Measurements from ENCODE around the gene ZBTB20.

The ZBTB20 gene

GRCh38 chr3:114392831-114393230 is 754.3 kb downstream of the ZBTB20 start:
- WGBS (ENCODE audit: insufficient coverage, insufficient read length), result no CpG with 5 or more reads among the region's 2 CpGs
- no peak overlapping the region for H3K27ac ChIP-seq (ENCODE audit: low read length)
- H3K4me1 ChIP-seq (ENCODE audit: control insufficient read depth, insufficient read depth, low read length), result no peaks in the 10 kb centered on the region
- no peaks in the 10 kb centered on the region for H3K9me3 ChIP-seq (ENCODE audit: control insufficient read depth, insufficient read depth, low read length)
- H3K36me3 ChIP-seq (ENCODE audit: control insufficient read depth, insufficient read depth, low read length), result no peaks in the 10 kb centered on the region
- H3K27me3 ChIP-seq (ENCODE audit: control insufficient read depth, insufficient read depth, low read length), result no peaks in the 10 kb centered on the region
- no peak overlapping the region for H3K4me3 ChIP-seq (ENCODE audit: low read length)
- DNase-seq (ENCODE audit: low read depth, low spot score), result no peak

GRCh38 chr3:114389156-114389555 is 757.9 kb downstream of the ZBTB20 start:
- no peak overlapping the region for H3K27ac ChIP-seq (ENCODE audit: low read length)
- H3K4me3 ChIP-seq (ENCODE audit: low read length), result no peak overlapping the region
- H3K4me1 ChIP-seq (ENCODE audit: control insufficient read depth, insufficient read depth, low read length), result no peaks in the 10 kb centered on the region
- DNase-seq (ENCODE audit: low read depth, low spot score), result no peak
- H3K27me3 ChIP-seq (ENCODE audit: control insufficient read depth, insufficient read depth, low read length), result no peaks in the 10 kb centered on the region
- H3K9me3 ChIP-seq (ENCODE audit: control insufficient read depth, insufficient read depth, low read length), result no peaks in the 10 kb centered on the region
- no CpG with 5 or more reads among the region's 4 CpGs for WGBS (ENCODE audit: insufficient coverage, insufficient read length)
- H3K36me3 ChIP-seq (ENCODE audit: control insufficient read depth, insufficient read depth, low read length), result no peaks in the 10 kb centered on the region

- H3K4me1 ChIP-seq (ENCODE audit: control insufficient read depth, insufficient read depth, low read length), result no peaks in the 10 kb centered on the region
- H3K36me3 ChIP-seq (ENCODE audit: control insufficient read depth, insufficient read depth, low read length), result no peaks in the 10 kb centered on the region
- no peak overlapping the region for H3K27ac ChIP-seq (ENCODE audit: low read length)
- no peak for DNase-seq (ENCODE audit: low read depth, low spot score)
- H3K4me3 ChIP-seq (ENCODE audit: low read length), result no peak overlapping the region
- H3K9me3 ChIP-seq (ENCODE audit: control insufficient read depth, insufficient read depth, low read length), result no peaks in the 10 kb centered on the region
- no peaks in the 10 kb centered on the region for H3K27me3 ChIP-seq (ENCODE audit: control insufficient read depth, insufficient read depth, low read length)
- no CpG with 5 or more reads among the region's 4 CpGs for WGBS (ENCODE audit: insufficient coverage, insufficient read length)
Measured at GRCh38 chr3:114384558-114384903, 762.6 kb downstream of the ZBTB20 start.

- Histone ChIP-seq H3K4me1 (ENCODE audit: control insufficient read depth, insufficient read depth, low read length) (no peaks in the 10 kb centered on the region), H3K27me3 (ENCODE audit: control insufficient read depth, insufficient read depth, low read length) (no peaks in the 10 kb centered on the region), H3K36me3 (ENCODE audit: control insufficient read depth, insufficient read depth, low read length) (no peaks in the 10 kb centered on the region), H3K9me3 (ENCODE audit: control insufficient read depth, insufficient read depth, low read length) (no peaks in the 10 kb centered on the region), H3K4me3 (ENCODE audit: low read length) (no peak overlapping the region), H3K27ac (ENCODE audit: low read length) (no peak overlapping the region)
- DNase-seq (ENCODE audit: low read depth, low spot score), result peak; percentile 64
- 100% methylated on average over 1 of the region's 12 CpGs for WGBS (ENCODE audit: insufficient coverage, insufficient read length)
Measured at GRCh38 chr3:114383875-114384557, 763.1 kb downstream of the ZBTB20 start.

DNA sequence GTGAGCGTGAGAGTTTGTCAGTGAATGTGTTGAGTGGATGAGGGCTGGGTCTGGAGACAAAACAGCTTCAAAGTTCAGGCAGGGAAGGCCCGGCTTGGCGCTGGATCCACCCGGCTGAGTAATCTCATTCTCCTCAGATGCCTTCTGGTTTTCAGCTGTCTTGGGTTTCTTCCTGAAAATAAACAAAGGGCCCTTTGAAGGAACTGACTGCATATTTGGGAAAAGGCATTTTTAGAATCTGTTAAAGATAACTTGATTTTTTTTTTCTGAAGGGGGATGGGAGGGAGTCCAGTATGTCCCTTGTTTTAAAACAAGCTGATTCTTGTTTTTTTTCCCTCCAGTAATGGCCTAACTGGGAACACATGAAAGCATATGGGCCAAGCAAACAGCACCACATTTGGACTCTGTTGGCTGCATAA is 766.8 kb downstream of the ZBTB20 start:
- Histone ChIP-seq H3K4me3 (ENCODE audit: low read length) (no peak overlapping the region), H3K4me1 (ENCODE audit: control insufficient read depth, insufficient read depth, low read length) (no peaks in the 10 kb centered on the region), H3K27me3 (ENCODE audit: control insufficient read depth, insufficient read depth, low read length) (no peaks in the 10 kb centered on the region), H3K9me3 (ENCODE audit: control insufficient read depth, insufficient read depth, low read length) (no peaks in the 10 kb centered on the region), H3K27ac (ENCODE audit: low read length) (no peak overlapping the region), H3K36me3 (ENCODE audit: control insufficient read depth, insufficient read depth, low read length) (no peaks in the 10 kb centered on the region)
- no peak for DNase-seq (ENCODE audit: low read depth, low spot score)
- no CpG with 5 or more reads among the region's 4 CpGs for whole genome bisulfite sequencing (ENCODE audit: insufficient coverage, insufficient read length)

GRCh38 chr3:114379266-114379665 is 767.8 kb downstream of the ZBTB20 start:
- no peak overlapping the region for H3K4me3 ChIP-seq (ENCODE audit: low read length)
- no peak for DNase-seq (ENCODE audit: low read depth, low spot score)
- H3K4me1 ChIP-seq (ENCODE audit: control insufficient read depth, insufficient read depth, low read length), result no peaks in the 10 kb centered on the region
- no peaks in the 10 kb centered on the region for H3K9me3 ChIP-seq (ENCODE audit: control insufficient read depth, insufficient read depth, low read length)
- no peaks in the 10 kb centered on the region for H3K27me3 ChIP-seq (ENCODE audit: control insufficient read depth, insufficient read depth, low read length)
- H3K27ac ChIP-seq (ENCODE audit: low read length), result no peak overlapping the region
- no CpG with 5 or more reads among the region's 4 CpGs for WGBS (ENCODE audit: insufficient coverage, insufficient read length)
- no peaks in the 10 kb centered on the region for H3K36me3 ChIP-seq (ENCODE audit: control insufficient read depth, insufficient read depth, low read length)

DNA sequence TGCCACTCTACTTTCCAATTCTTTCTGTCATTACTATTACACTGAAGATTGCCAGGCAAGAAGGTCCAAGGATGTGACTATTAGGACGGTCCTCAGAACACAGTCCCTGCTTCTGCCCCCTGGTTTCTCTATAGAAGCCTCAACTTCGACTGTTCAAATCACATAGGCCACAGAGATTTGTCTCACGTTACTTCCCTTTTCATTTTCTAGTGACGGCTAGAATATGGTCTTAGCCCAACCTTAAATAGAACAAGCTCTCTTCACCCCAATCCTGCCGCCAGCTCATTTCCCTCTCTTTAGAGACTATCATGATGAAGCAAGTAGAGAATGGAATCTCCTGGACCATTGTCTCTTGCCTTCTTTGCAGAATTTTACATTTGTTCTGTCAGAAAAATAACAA is 768.3 kb downstream of the ZBTB20 start:
- no peaks in the 10 kb centered on the region for H3K4me1 ChIP-seq (ENCODE audit: control insufficient read depth, insufficient read depth, low read length)

GRCh38 chr3:114377426-114377825 is 769.7 kb downstream of the ZBTB20 start:
- no peak overlapping the region for H3K4me3 ChIP-seq (ENCODE audit: low read length)
- no peaks in the 10 kb centered on the region for H3K36me3 ChIP-seq (ENCODE audit: control insufficient read depth, insufficient read depth, low read length)
- DNase-seq (ENCODE audit: low read depth, low spot score), result no peak
- H3K27me3 ChIP-seq (ENCODE audit: control insufficient read depth, insufficient read depth, low read length), result no peaks in the 10 kb centered on the region
- H3K9me3 ChIP-seq (ENCODE audit: control insufficient read depth, insufficient read depth, low read length), result no peaks in the 10 kb centered on the region
- H3K4me1 ChIP-seq (ENCODE audit: control insufficient read depth, insufficient read depth, low read length), result no peaks in the 10 kb centered on the region
- WGBS (ENCODE audit: insufficient coverage, insufficient read length), result no CpG with 5 or more reads among the region's 4 CpGs
- H3K27ac ChIP-seq (ENCODE audit: low read length), result no peak overlapping the region

More for the DNA sequence above, 768.3 kb downstream of the ZBTB20 start:
- WGBS (ENCODE audit: insufficient coverage, insufficient read length), result no CpG with 5 or more reads among the region's 5 CpGs
- no peaks in the 10 kb centered on the region for H3K36me3 ChIP-seq (ENCODE audit: control insufficient read depth, insufficient read depth, low read length)
- H3K27me3 ChIP-seq (ENCODE audit: control insufficient read depth, insufficient read depth, low read length), result no peaks in the 10 kb centered on the region
- H3K27ac ChIP-seq (ENCODE audit: low read length), result no peak overlapping the region
- no peak for DNase-seq (ENCODE audit: low read depth, low spot score)
- H3K9me3 ChIP-seq (ENCODE audit: control insufficient read depth, insufficient read depth, low read length), result no peaks in the 10 kb centered on the region
- H3K4me3 ChIP-seq (ENCODE audit: low read length), result no peak overlapping the region

GRCh38 chr3:114376516-114377185 is 770.4 kb downstream of the ZBTB20 start:
- no peaks in the 10 kb centered on the region; the same call in 1 of the 2 replicates for H3K4me1 ChIP-seq (ENCODE audit: control insufficient read depth, insufficient read depth, low read length)
- H3K27me3 ChIP-seq (ENCODE audit: control insufficient read depth, insufficient read depth, low read length), result no peaks in the 10 kb centered on the region
- no CpG with 5 or more reads among the region's 8 CpGs for WGBS (ENCODE audit: insufficient coverage, insufficient read length)
- no peaks in the 10 kb centered on the region for H3K36me3 ChIP-seq (ENCODE audit: control insufficient read depth, insufficient read depth, low read length)
- H3K4me3 ChIP-seq (ENCODE audit: low read length), result no peak overlapping the region
- H3K9me3 ChIP-seq (ENCODE audit: control insufficient read depth, insufficient read depth, low read length), result no peaks in the 10 kb centered on the region
- no peak for DNase-seq (ENCODE audit: low read depth, low spot score)
- H3K27ac ChIP-seq (ENCODE audit: low read length), result no peak overlapping the region

- no peaks in the 10 kb centered on the region for H3K36me3 ChIP-seq (ENCODE audit: control insufficient read depth, insufficient read depth, low read length)
- WGBS (ENCODE audit: insufficient coverage, insufficient read length), result no CpG with 5 or more reads among the region's 9 CpGs
Measured at GRCh38 chr3:114375608-114376421, 771.3 kb downstream of the ZBTB20 start.

More at GRCh38 chr3:114375608-114376421, 771.3 kb downstream of the ZBTB20 start:
- no peak overlapping the region for H3K27ac ChIP-seq (ENCODE audit: low read length)
- no peak overlapping the region for H3K4me3 ChIP-seq (ENCODE audit: low read length)
- DNase-seq (ENCODE audit: low read depth, low spot score), result no peak
- H3K9me3 ChIP-seq (ENCODE audit: control insufficient read depth, insufficient read depth, low read length), result no peaks in the 10 kb centered on the region
- no peaks in the 10 kb centered on the region; the same call in 1 of the 2 replicates for H3K4me1 ChIP-seq (ENCODE audit: control insufficient read depth, insufficient read depth, low read length)
- H3K27me3 ChIP-seq (ENCODE audit: control insufficient read depth, insufficient read depth, low read length), result no peaks in the 10 kb centered on the region
